ENCODE data around the gene MTCL1. TPM values are rescaled to one million over a fixed set of nuclear protein-coding genes. Genes with fewer than 3 reads are reported as not detected.

Gene MTCL1
- total RNA-seq, 1 experiment from 2014 or later = 297 TPM

DNA sequence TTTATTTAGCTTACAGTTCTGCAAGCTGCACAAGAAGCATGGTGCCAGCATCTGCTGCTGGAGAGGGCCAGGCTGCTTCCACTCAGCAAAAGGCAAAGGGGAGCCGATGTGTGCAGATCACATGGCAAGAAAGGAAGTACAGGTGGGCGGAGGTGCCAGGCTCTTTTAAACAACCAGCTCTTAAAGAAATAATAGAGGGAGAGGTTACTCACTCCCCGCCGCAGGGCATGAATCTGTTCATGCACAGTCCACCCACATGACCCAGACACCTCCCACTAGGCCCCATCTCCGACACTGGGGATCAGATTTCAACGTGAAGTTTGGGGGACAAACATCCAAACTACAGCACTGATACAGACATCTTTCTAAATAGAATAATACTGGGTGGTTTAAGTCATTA is 105.8 kb downstream of the MTCL1 start:
- no peak for DNase-seq
- BruUV-seq (replicated peaks) = no TSS peak
- H3K27ac Mint-ChIP-seq (ENCODE audit: unreplicated experiment) = no peak overlapping the region

DNA sequence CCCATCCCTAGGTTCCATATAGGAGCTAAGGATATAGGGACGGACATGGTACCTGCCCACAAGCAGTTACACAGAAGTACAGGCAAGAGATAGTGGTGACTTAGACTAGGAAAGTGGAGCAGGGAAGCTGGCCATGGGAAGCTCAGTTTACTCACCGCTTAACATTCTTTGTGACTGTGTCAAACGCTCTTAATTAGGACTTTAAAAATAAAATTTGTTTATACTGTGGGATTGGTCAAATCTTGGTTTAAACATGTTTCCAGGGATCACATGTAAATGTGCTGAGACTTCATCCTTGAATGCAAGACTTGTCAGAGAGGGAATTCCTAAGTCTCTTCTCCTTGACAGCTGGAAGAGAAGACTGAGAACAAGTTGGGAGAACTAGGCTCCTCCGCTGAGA is 107.3 kb downstream of the MTCL1 start:
- H3K4me3 Mint-ChIP-seq (ENCODE audit: low read depth, unreplicated experiment) = no peak overlapping the region
- peaks cover 21% of the 10 kb centered on the region for H3K4me1 Mint-ChIP-seq (ENCODE audit: low read depth, unreplicated experiment)
- CTCF ChIA-PET = interaction anchor here (0.6 kb wide), 1 partner anchor 667 kb away, joined by 6 read pairs; no protein-coding TSS in a partner anchor
- TF ChIP-seq, protein P1, sequence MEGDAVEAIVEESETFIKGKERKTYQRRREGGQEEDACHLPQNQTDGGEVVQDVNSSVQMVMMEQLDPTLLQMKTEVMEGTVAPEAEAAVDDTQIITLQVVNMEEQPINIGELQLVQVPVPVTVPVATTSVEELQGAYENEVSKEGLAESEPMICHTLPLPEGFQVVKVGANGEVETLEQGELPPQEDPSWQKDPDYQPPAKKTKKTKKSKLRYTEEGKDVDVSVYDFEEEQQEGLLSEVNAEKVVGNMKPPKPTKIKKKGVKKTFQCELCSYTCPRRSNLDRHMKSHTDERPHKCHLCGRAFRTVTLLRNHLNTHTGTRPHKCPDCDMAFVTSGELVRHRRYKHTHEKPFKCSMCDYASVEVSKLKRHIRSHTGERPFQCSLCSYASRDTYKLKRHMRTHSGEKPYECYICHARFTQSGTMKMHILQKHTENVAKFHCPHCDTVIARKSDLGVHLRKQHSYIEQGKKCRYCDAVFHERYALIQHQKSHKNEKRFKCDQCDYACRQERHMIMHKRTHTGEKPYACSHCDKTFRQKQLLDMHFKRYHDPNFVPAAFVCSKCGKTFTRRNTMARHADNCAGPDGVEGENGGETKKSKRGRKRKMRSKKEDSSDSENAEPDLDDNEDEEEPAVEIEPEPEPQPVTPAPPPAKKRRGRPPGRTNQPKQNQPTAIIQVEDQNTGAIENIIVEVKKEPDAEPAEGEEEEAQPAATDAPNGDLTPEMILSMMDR (IDR thresholded peaks at IDR 0.05; ENCODE audit: unreplicated experiment) = no peak
- H3K27me3 Mint-ChIP-seq (ENCODE audit: unreplicated experiment) = no peaks in the 10 kb centered on the region
- peak overlapping the region; percentile 38 for H3K27ac Mint-ChIP-seq (ENCODE audit: unreplicated experiment)
- DNase-seq = no peak
- H3K9me3 Mint-ChIP-seq (ENCODE audit: low read depth, unreplicated experiment) = no peaks in the 10 kb centered on the region
- H3K36me3 Mint-ChIP-seq (ENCODE audit: insufficient read depth, unreplicated experiment) = peaks cover 72% of the 10 kb centered on the region
- no TSS peak for BruUV-seq (replicated peaks)
- intact Hi-C loops (cut with micrococcal nuclease; ENCODE audit: unreplicated experiment) = no loop called here

More for the DNA sequence above, 105.8 kb downstream of the MTCL1 start:
- CTCF ChIA-PET = no interaction called here
- Mint-ChIP-seq H3K4me1 (ENCODE audit: low read depth, unreplicated experiment) (peaks cover 23% of the 10 kb centered on the region), H3K4me3 (ENCODE audit: low read depth, unreplicated experiment) (no peak overlapping the region), H3K27me3 (ENCODE audit: unreplicated experiment) (no peaks in the 10 kb centered on the region), H3K9me3 (ENCODE audit: low read depth, unreplicated experiment) (no peaks in the 10 kb centered on the region), H3K36me3 (ENCODE audit: insufficient read depth, unreplicated experiment) (peaks cover 72% of the 10 kb centered on the region)
- TF ChIP-seq, protein P1 (IDR thresholded peaks at IDR 0.05; ENCODE audit: unreplicated experiment) = no peak
- intact Hi-C loops (cut with micrococcal nuclease; ENCODE audit: unreplicated experiment) = no loop called here

DNA sequence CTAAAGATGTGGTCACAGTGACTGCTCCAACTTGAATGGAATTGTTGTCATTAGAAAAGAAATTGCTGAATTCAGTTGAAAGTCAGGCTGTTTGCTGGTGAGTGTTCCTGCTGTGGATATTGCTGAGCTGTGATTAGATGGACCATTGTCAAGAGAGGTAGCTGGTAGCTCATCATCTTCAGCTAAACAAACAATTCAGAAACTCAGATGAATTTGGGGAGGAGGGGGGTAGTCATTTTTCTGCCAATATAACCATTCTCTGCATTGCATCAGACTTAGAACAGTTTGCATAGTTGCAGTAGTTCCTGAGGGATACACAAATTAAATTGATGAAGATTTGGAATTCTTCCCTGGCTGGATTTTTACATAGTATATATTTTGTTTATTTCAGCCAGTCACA is 108.3 kb downstream of the MTCL1 start:
- CTCF ChIA-PET = interaction anchor here (0.7 kb wide), 1 partner anchor 84 kb away, joined by 3 read pairs; no protein-coding TSS in a partner anchor
- TF ChIP-seq, protein P1 (IDR thresholded peaks at IDR 0.05; ENCODE audit: unreplicated experiment) = no peak
- Mint-ChIP-seq H3K27ac (ENCODE audit: unreplicated experiment) (no peak overlapping the region), H3K27me3 (ENCODE audit: unreplicated experiment) (no peaks in the 10 kb centered on the region), H3K4me3 (ENCODE audit: low read depth, unreplicated experiment) (no peak overlapping the region), H3K9me3 (ENCODE audit: low read depth, unreplicated experiment) (no peaks in the 10 kb centered on the region), H3K4me1 (ENCODE audit: low read depth, unreplicated experiment) (peaks cover 21% of the 10 kb centered on the region), H3K36me3 (ENCODE audit: insufficient read depth, unreplicated experiment) (peaks cover 70% of the 10 kb centered on the region)
- no TSS peak for BruUV-seq (replicated peaks)
- intact Hi-C loops (cut with micrococcal nuclease; ENCODE audit: unreplicated experiment) = no loop called here
- no peak for DNase-seq

GRCh38 chr18:8814206-8814605 is 108.8 kb downstream of the MTCL1 start:
- intact Hi-C loops (cut with micrococcal nuclease; ENCODE audit: unreplicated experiment) = no loop called here
- no peak for DNase-seq
- no peak overlapping the region for H3K4me3 Mint-ChIP-seq (ENCODE audit: low read depth, unreplicated experiment)
- BruUV-seq (replicated peaks) = no TSS peak
- TF ChIP-seq, protein P1 (IDR thresholded peaks at IDR 0.05; ENCODE audit: unreplicated experiment) = no peak
- no peaks in the 10 kb centered on the region for H3K9me3 Mint-ChIP-seq (ENCODE audit: low read depth, unreplicated experiment)
- H3K36me3 Mint-ChIP-seq (ENCODE audit: insufficient read depth, unreplicated experiment) = peaks cover 70% of the 10 kb centered on the region
- H3K27ac Mint-ChIP-seq (ENCODE audit: unreplicated experiment) = no peak overlapping the region
- CTCF ChIA-PET = no interaction called here
- H3K4me1 Mint-ChIP-seq (ENCODE audit: low read depth, unreplicated experiment) = peaks cover 21% of the 10 kb centered on the region
- H3K27me3 Mint-ChIP-seq (ENCODE audit: unreplicated experiment) = no peaks in the 10 kb centered on the region

All from Calu3 (cell line).